D721Med (cell line): ENCODE data around the gene TIAM2.

Experiments
- DNase-seq: peaks from one replicate; pipeline ENCODE4 v3.0.0; 2011; ENCODE audit warnings: low spot score; ENCODE audit not compliant: insufficient read length
- FAIRE-seq: peaks from 2 replicates; lab custom pipeline; 2011; peaks lifted over from hg19 to GRCh38; lab: Jason Lieb, UNC
- TF ChIP-seq, protein P1 (sequence below): IDR thresholded peaks from 2 replicates; pipeline ENCODE4 v1.5.1; 2012; ENCODE audit warnings: mild to moderate bottlenecking, control low read depth; ENCODE audit not compliant: insufficient read depth; ENCODE audit errors: missing control alignments

Gene TIAM2

DNA sequence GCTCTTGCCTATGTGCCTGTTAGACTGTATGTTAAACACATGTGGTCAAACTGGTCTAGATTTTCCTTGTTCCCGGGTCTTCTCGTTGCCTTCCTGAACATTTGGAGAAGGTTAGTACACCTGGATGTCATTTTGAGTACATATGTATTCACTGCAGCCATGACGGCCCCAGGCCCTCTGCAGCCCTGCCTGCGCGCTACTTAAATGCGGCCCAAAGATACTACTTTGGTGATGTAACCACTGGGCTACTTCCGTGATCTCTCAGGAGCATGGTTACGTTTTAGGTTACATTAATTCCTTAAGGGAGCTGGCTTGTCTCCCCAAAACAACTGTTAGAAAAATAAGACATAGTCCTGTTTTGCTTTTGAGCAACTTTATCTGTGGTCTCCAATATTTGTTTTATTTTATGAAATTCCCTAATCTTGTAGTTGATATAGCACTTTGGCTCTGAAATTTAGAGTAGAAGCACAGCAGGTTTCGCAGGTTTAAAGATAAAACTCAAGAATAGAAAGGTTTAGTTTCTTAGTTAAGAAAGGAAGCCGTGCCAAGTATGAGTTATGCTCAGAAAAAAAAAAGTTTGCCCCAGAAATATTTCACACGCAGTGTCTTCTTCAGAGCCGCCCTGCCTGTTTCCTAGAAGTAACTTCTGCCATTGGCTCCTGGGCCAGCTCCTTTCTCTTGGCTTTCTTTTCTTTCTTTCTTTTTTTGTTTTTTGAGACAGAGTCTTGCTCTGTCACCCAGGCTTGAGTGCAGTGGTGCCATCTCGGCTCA lies 38.1 kb downstream of the TIAM2 start:
- DNase-seq: no peak

DNA sequence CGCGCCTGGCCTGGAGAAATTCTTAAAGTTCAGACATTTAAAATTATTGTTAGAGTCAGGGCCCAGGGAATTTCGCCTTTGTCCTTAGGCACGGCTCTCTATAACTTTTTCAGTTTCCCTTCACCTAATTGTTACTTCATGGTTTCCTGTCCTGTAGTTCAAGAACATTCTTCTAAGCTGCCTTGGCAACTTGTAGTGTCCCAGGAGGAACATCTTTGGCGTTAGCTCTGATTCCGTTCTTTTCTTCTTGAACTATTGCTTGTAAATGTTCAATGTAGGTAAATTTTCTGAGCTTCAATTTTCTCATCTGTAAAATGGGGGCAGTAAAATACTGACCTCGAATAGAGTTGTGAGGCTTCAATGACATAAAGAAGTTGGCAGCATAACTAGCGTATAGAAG lies 41.8 kb downstream of the TIAM2 start:
- FAIRE-seq: no peak
- TF ChIP-seq, protein P1, sequence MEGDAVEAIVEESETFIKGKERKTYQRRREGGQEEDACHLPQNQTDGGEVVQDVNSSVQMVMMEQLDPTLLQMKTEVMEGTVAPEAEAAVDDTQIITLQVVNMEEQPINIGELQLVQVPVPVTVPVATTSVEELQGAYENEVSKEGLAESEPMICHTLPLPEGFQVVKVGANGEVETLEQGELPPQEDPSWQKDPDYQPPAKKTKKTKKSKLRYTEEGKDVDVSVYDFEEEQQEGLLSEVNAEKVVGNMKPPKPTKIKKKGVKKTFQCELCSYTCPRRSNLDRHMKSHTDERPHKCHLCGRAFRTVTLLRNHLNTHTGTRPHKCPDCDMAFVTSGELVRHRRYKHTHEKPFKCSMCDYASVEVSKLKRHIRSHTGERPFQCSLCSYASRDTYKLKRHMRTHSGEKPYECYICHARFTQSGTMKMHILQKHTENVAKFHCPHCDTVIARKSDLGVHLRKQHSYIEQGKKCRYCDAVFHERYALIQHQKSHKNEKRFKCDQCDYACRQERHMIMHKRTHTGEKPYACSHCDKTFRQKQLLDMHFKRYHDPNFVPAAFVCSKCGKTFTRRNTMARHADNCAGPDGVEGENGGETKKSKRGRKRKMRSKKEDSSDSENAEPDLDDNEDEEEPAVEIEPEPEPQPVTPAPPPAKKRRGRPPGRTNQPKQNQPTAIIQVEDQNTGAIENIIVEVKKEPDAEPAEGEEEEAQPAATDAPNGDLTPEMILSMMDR: no peak
- DNase-seq: no peak

More for the DNA sequence above, 38.1 kb downstream of the TIAM2 start:
- TF ChIP-seq, protein P1: no peak
- FAIRE-seq: no peak

DNA sequence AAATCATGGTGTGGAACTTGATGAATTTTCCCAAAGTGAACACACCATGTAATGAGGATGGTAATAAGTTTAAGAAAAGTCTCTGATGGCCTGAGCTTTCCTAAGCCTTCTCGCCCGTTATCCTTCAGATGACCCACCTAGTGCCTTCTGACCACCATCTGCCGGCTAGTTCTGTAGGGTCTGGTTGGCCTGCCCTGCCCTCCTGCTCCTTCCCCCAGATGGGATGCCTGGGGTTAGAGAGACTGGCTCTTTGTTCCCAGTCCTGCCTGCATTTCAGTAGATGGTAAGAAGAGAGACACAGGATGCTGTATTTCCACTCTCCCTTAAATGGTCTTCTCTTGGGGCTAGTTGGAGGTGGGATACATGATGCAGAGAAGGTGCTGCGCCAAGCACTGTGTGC lies 43.0 kb downstream of the TIAM2 start:
- no peak for FAIRE-seq
- DNase-seq: no peak
- TF ChIP-seq, protein P1: no peak

DNA sequence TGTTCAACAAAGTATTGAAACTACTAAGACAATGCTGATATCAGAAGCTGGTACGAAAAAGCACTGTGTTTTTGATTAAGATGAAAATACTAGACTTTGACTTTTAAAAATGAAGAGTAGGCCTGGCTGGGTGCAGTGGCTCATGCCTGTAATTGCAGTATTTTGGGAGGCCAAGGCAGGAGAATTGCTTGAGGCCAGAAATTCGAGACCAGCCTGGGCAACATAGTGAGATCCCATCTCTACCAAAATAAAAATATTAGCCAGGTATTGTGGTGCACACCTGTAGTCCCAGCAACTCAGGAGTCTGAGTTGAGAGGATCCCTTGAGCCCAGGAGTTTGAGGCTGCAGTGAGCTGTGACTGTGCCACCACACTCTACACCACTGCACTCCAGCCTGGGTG lies 43.4 kb downstream of the TIAM2 start:
- FAIRE-seq: no peak
- DNase-seq: no peak
- TF ChIP-seq, protein P1: no peak

DNA sequence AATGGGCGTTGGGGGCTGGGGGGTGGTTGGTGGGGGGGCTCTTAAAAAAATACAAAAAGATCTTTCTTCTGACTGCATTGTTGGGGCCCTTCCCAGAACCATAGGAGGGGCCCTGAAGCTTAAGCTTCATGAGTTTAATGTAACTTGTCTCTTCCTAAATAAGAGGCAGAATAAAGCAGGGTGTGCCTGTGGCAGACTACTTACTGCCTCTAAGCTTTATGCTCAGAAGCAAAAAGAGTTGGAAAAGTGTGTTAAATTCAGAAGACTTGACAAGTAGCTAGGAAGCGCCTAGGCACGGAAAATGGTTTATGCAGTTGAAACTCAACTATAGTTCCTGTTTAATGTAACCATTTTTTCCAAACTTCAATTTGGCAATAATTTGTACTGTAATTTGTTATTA lies 44.5 kb downstream of the TIAM2 start:
- TF ChIP-seq, protein P1: no peak
- FAIRE-seq: no peak

DNA sequence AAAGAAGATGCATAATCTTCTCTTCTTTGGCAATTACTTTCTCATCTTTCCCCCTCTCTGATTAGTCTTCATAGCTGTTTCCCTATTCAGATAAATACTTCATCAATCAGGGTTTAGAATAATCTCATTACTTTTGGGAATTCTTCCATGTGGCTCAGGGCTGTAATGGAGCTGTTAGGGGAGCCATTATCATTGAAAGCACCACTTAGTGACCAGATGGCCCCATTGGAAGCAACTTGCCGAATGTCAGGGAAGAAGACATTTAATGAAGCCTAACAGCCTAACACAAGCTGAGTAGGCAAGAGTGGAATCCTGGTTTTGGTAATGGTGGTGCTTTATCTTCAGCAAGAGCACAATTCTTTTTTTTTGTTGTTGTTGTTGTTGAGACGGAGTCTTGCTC lies 45.0 kb downstream of the TIAM2 start:
- TF ChIP-seq, protein P1: no peak
- FAIRE-seq: peak; percentile 92
- peak; percentile 35 for DNase-seq

More for the DNA sequence above, 44.5 kb downstream of the TIAM2 start:
- no peak for DNase-seq

DNA sequence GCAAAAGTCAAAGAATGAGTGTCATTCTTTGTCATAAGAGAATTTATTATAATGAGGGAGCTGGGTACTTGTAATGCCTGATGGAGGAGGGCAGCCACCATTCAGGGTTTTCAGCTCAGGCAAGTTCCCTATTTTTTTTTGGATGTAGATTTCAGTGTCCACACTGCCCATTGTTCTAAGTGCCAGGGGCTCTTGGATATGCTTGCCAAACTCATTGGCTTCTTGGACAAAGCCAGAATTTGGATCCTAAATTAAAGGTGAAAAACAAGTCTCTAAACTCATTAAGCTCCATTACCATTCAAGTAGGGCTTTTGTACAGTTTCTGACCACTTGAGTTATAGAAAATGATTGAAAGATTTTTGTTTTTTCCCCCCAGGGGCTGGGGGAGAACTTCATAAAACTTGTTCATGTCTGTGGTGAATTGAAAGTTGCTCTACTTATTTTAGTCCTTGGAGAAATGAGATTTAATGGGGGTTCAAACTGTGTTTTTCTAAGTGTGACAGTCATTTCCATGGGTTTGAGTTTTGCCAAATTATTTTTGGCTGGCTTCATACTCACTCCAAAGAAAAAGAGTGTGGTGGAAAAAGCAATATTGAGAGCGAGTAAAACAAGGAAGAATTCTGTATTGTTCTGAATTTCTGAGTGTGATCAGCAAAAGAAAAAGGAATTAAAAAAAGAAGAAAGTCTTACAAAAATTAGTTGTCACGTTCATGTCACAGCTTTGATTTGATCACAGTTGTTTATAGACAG lies 46.0 kb downstream of the TIAM2 start:
- DNase-seq (no peak), FAIRE-seq (no peak)
- TF ChIP-seq, protein P1: no peak
